Measurements from ENCODE around the gene SLC25A10. TPM values are rescaled to one million over a fixed set of nuclear protein-coding genes. Genes with fewer than 3 reads are reported as not detected.

Gene SLC25A10
- total and polyA plus RNA-seq, 2 donors (not counting 3 experiments of a cell fraction or from before 2014, with no cell fraction given) = 16.7 to 17.2 TPM

DNA sequence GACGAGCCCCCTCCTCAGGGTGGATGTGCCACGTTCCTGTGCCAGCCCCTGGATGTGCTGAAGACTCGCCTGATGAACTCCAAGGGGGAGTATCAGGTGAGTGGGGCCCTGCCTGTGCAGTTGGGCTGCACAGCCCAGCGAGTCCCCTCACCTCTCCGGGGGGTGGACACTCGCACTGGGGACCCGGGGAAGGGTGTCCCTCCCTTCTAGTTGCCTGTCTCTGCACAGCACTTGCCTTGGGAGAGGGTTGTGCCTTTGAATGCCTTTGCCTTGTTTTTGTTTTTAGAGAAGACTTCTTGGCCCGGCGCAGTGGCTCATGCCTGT lies 5.6 kb downstream of the SLC25A10 start:
- ChIA-PET POLR2A (no interaction called here), CTCF (no interaction called here)
- no peaks in the 10 kb centered on the region for H3K9me1 ChIP-seq (replicated peaks; ENCODE audit: control insufficient read depth, extremely low read depth, insufficient read depth, low read length)
- intact Hi-C loops (cut with micrococcal nuclease) = no loop called here
- H2AFZ ChIP-seq (ENCODE audit: low read depth, low read length) = no peak overlapping the region
- no peak overlapping the region for H3K4me3 ChIP-seq (replicated peaks in 1 of 3; ENCODE audit: insufficient read depth in 1 of 3, low read depth in 1 of 3, low read length in 3 of 3)
- H3K4me1 ChIP-seq (ENCODE audit: control insufficient read depth, extremely low read depth, insufficient read depth, low read length) = peaks cover 3% of the 10 kb centered on the region
- no peak for TF ChIP-seq MYC (IDR thresholded peaks at IDR 0.05; ENCODE audit: low read depth, low read length)
- TF ChIP-seq, protein P1, sequence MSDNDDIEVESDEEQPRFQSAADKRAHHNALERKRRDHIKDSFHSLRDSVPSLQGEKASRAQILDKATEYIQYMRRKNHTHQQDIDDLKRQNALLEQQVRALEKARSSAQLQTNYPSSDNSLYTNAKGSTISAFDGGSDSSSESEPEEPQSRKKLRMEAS (IDR thresholded peaks at IDR 0.05; ENCODE audit: insufficient read depth, insufficient read length) = no peak
- no peak for TF ChIP-seq POLR2AphosphoS5 (IDR thresholded peaks at IDR 0.05; ENCODE audit: insufficient read depth, low read depth, low read length)
- TF ChIP-seq EZH2 (IDR thresholded peaks at IDR 0.05; ENCODE audit: borderline replicate concordance, low read depth, low read length, severe bottlenecking) = no peak
- FAIRE-seq = no peak
- no peaks in the 10 kb centered on the region for H3K9me3 ChIP-seq (replicated peaks; ENCODE audit: control insufficient read depth, insufficient read depth, low read length)
- dilution Hi-C loops (cut with MboI; ENCODE audit: extremely low pct_ligation_motif_present, low sequenced_read_pairs) = no loop called here
- H3K27ac ChIP-seq (ENCODE audit: insufficient read depth, low read depth, low read length) = no peak overlapping the region
- no peaks in the 10 kb centered on the region for H3K79me2 ChIP-seq (ENCODE audit: control insufficient read depth, insufficient read depth, low read length)
- no peaks in the 10 kb centered on the region for H4K20me1 ChIP-seq (replicated peaks; ENCODE audit: control insufficient read depth, extremely low read depth, insufficient read depth, low read length)
- no TSS peak for BruUV-seq (replicated peaks)
- no peaks in the 10 kb centered on the region for H3K27me3 ChIP-seq (ENCODE audit: control insufficient read depth in 2 of 2, insufficient read depth in 2 of 2, low read length in 2 of 2)
- no peak overlapping the region for H3K9ac ChIP-seq (replicated peaks; ENCODE audit: extremely low read depth, insufficient read depth, low read length)
- no peak for DNase-seq (ENCODE audit: low read depth, low spot score)
- H3K36me3 ChIP-seq (ENCODE audit: control insufficient read depth in 2 of 2, extremely low read depth in 1 of 2, insufficient read depth in 2 of 2, low read length in 2 of 2) = no peaks in the 10 kb centered on the region
- no peak overlapping the region for H3K4me2 ChIP-seq (ENCODE audit: insufficient read depth, low read length)

DNA sequence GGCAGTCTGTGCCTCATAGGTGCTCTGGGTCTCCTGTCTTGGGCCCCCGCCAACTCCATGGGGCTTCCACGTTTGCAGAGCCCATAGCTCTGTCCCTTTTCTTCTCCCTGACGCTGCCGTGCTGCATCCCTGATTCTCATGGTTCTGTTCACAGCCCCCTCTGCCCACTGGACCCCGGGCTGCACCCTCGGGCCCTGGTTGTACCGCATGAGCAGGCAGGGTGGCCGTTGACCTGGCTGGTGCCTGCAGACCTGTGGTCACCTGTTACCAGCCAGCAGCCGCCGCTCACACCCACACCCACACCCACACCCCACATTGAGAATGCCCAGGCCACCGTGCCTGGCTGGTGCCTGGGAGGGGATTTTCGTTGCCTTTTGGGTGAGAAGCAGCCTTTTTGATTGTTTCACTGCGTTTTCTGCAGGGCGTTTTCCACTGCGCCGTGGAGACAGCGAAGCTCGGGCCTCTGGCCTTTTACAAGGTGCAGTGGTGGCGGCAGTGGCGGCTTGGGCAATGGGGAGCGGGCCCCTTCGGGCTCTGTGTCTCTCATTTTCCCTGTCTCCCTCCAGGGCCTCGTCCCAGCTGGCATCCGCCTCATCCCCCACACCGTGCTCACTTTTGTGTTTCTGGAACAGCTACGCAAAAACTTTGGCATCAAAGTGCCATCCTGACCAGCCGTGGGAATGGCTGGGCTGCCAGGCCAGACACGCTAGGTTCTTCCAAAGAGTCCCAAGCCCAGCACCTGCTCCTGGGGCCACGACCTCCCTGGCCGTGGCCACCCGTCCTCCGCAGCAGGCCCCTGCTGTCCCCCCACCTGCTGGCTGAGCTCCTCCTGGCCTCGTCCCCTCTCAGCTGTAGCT lies 7.6 kb downstream of the SLC25A10 start:
- H3K4me2 ChIP-seq (ENCODE audit: insufficient read depth, low read length) = no peak overlapping the region
- H3K4me1 ChIP-seq (ENCODE audit: control insufficient read depth, extremely low read depth, insufficient read depth, low read length) = peaks cover 4% of the 10 kb centered on the region
- H3K27me3 ChIP-seq (ENCODE audit: control insufficient read depth in 2 of 2, insufficient read depth in 2 of 2, low read length in 2 of 2) = peaks cover 0 to 3% of the 10 kb centered on the region in 2 experiments
- ChIA-PET CTCF (no interaction called here), POLR2A (no interaction called here)
- H2AFZ ChIP-seq (ENCODE audit: low read depth, low read length) = no peak overlapping the region
- no peaks in the 10 kb centered on the region for H3K9me3 ChIP-seq (replicated peaks; ENCODE audit: control insufficient read depth, insufficient read depth, low read length)
- no peak for TF ChIP-seq FOS (IDR thresholded peaks at IDR 0.05; ENCODE audit: borderline replicate concordance, insufficient read depth, low read length)
- TF ChIP-seq POLR2A (IDR thresholded peaks at IDR 0.05; ENCODE audit: low read depth, low read length) = no peak
- TF ChIP-seq MYC (IDR thresholded peaks at IDR 0.05; ENCODE audit: low read depth, low read length) = no peak
- TF ChIP-seq, protein P1 (IDR thresholded peaks at IDR 0.05; ENCODE audit: insufficient read depth, insufficient read length) = no peak
- TF ChIP-seq, protein P2, sequence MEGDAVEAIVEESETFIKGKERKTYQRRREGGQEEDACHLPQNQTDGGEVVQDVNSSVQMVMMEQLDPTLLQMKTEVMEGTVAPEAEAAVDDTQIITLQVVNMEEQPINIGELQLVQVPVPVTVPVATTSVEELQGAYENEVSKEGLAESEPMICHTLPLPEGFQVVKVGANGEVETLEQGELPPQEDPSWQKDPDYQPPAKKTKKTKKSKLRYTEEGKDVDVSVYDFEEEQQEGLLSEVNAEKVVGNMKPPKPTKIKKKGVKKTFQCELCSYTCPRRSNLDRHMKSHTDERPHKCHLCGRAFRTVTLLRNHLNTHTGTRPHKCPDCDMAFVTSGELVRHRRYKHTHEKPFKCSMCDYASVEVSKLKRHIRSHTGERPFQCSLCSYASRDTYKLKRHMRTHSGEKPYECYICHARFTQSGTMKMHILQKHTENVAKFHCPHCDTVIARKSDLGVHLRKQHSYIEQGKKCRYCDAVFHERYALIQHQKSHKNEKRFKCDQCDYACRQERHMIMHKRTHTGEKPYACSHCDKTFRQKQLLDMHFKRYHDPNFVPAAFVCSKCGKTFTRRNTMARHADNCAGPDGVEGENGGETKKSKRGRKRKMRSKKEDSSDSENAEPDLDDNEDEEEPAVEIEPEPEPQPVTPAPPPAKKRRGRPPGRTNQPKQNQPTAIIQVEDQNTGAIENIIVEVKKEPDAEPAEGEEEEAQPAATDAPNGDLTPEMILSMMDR (IDR thresholded peaks at IDR 0.05; ENCODE audit: extremely low read depth in 1 of 2, insufficient read depth in 1 of 2, low read depth in 1 of 2, low read length in 2 of 2) = no peak
- no peak for TF ChIP-seq GATA2 (IDR thresholded peaks at IDR 0.05; ENCODE audit: insufficient read depth, insufficient read length, low read depth, low read length)
- no peak for TF ChIP-seq POLR2AphosphoS5 (IDR thresholded peaks at IDR 0.05; ENCODE audit: insufficient read depth, low read depth, low read length)
- TF ChIP-seq EZH2 (IDR thresholded peaks at IDR 0.05; ENCODE audit: borderline replicate concordance, low read depth, low read length, severe bottlenecking) = no peak
- TF ChIP-seq JUN (IDR thresholded peaks at IDR 0.05; ENCODE audit: borderline replicate concordance, insufficient read depth, insufficient read length, low read depth) = no peak
- no peak overlapping the region for H3K27ac ChIP-seq (ENCODE audit: insufficient read depth, low read depth, low read length)
- no TSS peak for BruUV-seq (replicated peaks)
- DNase-seq (ENCODE audit: low read depth, low spot score) (no peak), FAIRE-seq (no peak)
- H3K4me3 ChIP-seq (replicated peaks in 1 of 3; ENCODE audit: insufficient read depth in 1 of 3, low read depth in 1 of 3, low read length in 3 of 3) = no peak overlapping the region
- H3K9ac ChIP-seq (replicated peaks; ENCODE audit: extremely low read depth, insufficient read depth, low read length) = no peak overlapping the region
- H3K9me1 ChIP-seq (replicated peaks; ENCODE audit: control insufficient read depth, extremely low read depth, insufficient read depth, low read length) = no peaks in the 10 kb centered on the region
- H3K36me3 ChIP-seq (ENCODE audit: control insufficient read depth in 2 of 2, extremely low read depth in 1 of 2, insufficient read depth in 2 of 2, low read length in 2 of 2) = no peaks in the 10 kb centered on the region
- intact Hi-C loops (cut with micrococcal nuclease) (no loop called here), dilution Hi-C loops (cut with MboI; ENCODE audit: extremely low pct_ligation_motif_present, low sequenced_read_pairs) (no loop called here)
- H4K20me1 ChIP-seq (replicated peaks; ENCODE audit: control insufficient read depth, extremely low read depth, insufficient read depth, low read length) = no peaks in the 10 kb centered on the region
- H3K79me2 ChIP-seq (ENCODE audit: control insufficient read depth, insufficient read depth, low read length) = no peaks in the 10 kb centered on the region
